HL-60 (cell line): ENCODE data around the gene TCF3.

ENCODE experiments used
- DNase-seq, 2 experiments: peaks; one replicate each; pipeline ENCODE4 v3.0.0-alpha.2; 2010 to 2020; ENCODE audit warnings: low read depth in 1 of 2, low spot score in 1 of 2
- H3K27ac ChIP-seq: fragments of 250-450 bp; sonication (Bioruptor Pico); replicated peaks from 2 replicates; pipeline ENCODE4 v1.5.1; 2020; ENCODE audit warnings: mild to moderate bottlenecking, moderate library complexity
- H3K27me3 ChIP-seq: fragments of 250-450 bp; sonication (Bioruptor Pico); 2 replicates; pipeline ENCODE4 v1.5.1; 2021; ENCODE audit warnings: mild to moderate bottlenecking, moderate library complexity; ENCODE audit not compliant: insufficient read depth, poor library complexity, severe bottlenecking
- H3K4me3 ChIP-seq: replicated peaks from 2 replicates; pipeline ENCODE4 v1.5.1; 2011; ENCODE audit warnings: mild to moderate bottlenecking, control low read depth, low read length; ENCODE audit not compliant: insufficient read depth
- GABPA ChIP-seq: IDR thresholded peaks from 2 replicates; pipeline ENCODE4 v1.6.1; 2012; ENCODE audit warnings: low read depth
- POLR2AphosphoS5 ChIP-seq: IDR thresholded peaks from 2 replicates; pipeline ENCODE4 v1.6.1; 2012; ENCODE audit warnings: low read depth
- REST ChIP-seq: IDR thresholded peaks from 2 replicates; pipeline ENCODE4 v1.6.1; 2012; ENCODE audit warnings: low read depth; ENCODE audit not compliant: insufficient replicate concordance
- SPI1 ChIP-seq: IDR thresholded peaks from 2 replicates; pipeline ENCODE4 v1.6.1; 2012; ENCODE audit warnings: low read depth, mild to moderate bottlenecking, borderline replicate concordance
- TF ChIP-seq, protein P1 (sequence below): IDR thresholded peaks from one replicate; pipeline ENCODE4 v1.5.1; 2011; ENCODE audit warnings: low read length, control low read depth, inconsistent platforms; ENCODE audit not compliant: insufficient read depth

Gene TCF3

GRCh38 chr19:1569997-1570396, 82.4 kb downstream of the TCF3 start:
- Histone ChIP-seq H3K27me3 (no peaks in the 10 kb centered on the region), H3K4me3 (no peak overlapping the region), H3K27ac (no peak overlapping the region)
- DNase-seq, result no peak
- TF ChIP-seq SPI1 (no peak), POLR2AphosphoS5 (no peak), REST (no peak), GABPA (no peak)
- TF ChIP-seq, protein P1, sequence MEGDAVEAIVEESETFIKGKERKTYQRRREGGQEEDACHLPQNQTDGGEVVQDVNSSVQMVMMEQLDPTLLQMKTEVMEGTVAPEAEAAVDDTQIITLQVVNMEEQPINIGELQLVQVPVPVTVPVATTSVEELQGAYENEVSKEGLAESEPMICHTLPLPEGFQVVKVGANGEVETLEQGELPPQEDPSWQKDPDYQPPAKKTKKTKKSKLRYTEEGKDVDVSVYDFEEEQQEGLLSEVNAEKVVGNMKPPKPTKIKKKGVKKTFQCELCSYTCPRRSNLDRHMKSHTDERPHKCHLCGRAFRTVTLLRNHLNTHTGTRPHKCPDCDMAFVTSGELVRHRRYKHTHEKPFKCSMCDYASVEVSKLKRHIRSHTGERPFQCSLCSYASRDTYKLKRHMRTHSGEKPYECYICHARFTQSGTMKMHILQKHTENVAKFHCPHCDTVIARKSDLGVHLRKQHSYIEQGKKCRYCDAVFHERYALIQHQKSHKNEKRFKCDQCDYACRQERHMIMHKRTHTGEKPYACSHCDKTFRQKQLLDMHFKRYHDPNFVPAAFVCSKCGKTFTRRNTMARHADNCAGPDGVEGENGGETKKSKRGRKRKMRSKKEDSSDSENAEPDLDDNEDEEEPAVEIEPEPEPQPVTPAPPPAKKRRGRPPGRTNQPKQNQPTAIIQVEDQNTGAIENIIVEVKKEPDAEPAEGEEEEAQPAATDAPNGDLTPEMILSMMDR, result no peak

GRCh38 chr19:1568320-1569019, 83.9 kb downstream of the TCF3 start, which contains the start of gene MEX3D:
Gene MEX3D, minus strand, starts transcription at chr19:1568325. Its CDS starts 267 bp downstream, at chr19:1568058.
- TF ChIP-seq REST, result peak; percentile 17
- no peak for TF ChIP-seq GABPA
- H3K4me3 ChIP-seq, result peak within 1 kb of the TSS; percentile 31
- peak; percentile 45 to 47 for DNase-seq
- H3K27me3 ChIP-seq, result no peaks in the 10 kb centered on the region
- H3K27ac ChIP-seq, result no peak within 1 kb of the TSS

GRCh38 chr19:1567848-1568227, 84.6 kb downstream of the TCF3 start:
- TF ChIP-seq, protein P1, result no peak
- no peak for TF ChIP-seq REST
- no peak for TF ChIP-seq SPI1
- no peak for TF ChIP-seq POLR2AphosphoS5
- no peak for TF ChIP-seq GABPA
- Histone ChIP-seq H3K27ac (no peak overlapping the region), H3K4me3 (no peak overlapping the region)

More at GRCh38 chr19:1567848-1568227, 84.6 kb downstream of the TCF3 start:
- no peaks in the 10 kb centered on the region for H3K27me3 ChIP-seq
- no peak for DNase-seq
